Stimulated activated naive B cell treated with anti-CD40 and anti-IgM and Interleukin-4, amounts not matched to agents 10 μg/mL and 1 μg/mL and 100 μg/mL, for 72 hours (primary cell): ENCODE data around the gene PEX14.
"Not testable (repeated sequence)": the region's sequence is repeated elsewhere in the genome, so short reads cannot be mapped to it uniquely, and the experiment has no call there.

Source experiments
- ATAC-seq, 2 donors: fragments of 150-1000 bp; cut with Tn5 transposase; replicated peaks; 2 replicates each; pipeline ENCODE4 v1.10.0; 2021; ENCODE audit warnings: moderate library complexity in 1 of 2
- DNase-seq: peaks from one replicate; pipeline ENCODE4 v3.0.0; 2021
- H3K27ac Mint-ChIP-seq: one replicate; pipeline ENCODE4 v1.8.0; 2022; ENCODE audit warnings: mild to moderate bottlenecking, mixed read lengths
- H3K27me3 Mint-ChIP-seq, 2 donors: one replicate each; pipeline ENCODE4 v1.8.0; 2022; ENCODE audit warnings: mixed read lengths in 2 of 2
- H3K36me3 Mint-ChIP-seq, 2 donors: one replicate each; pipeline ENCODE4 v1.8.0; 2022; ENCODE audit warnings: mixed read lengths in 2 of 2, mild to moderate bottlenecking in 1 of 2
- H3K4me1 Mint-ChIP-seq, 2 donors: one replicate each; pipeline ENCODE4 v1.8.0; 2022; ENCODE audit warnings: mixed read lengths in 2 of 2, mild to moderate bottlenecking in 1 of 2
- H3K4me3 Mint-ChIP-seq, 2 donors: one replicate each; pipeline ENCODE4 v1.8.0; 2022; ENCODE audit warnings: mild to moderate bottlenecking in 2 of 2, mixed read lengths in 2 of 2, moderate library complexity in 1 of 2
- H3K9me3 Mint-ChIP-seq, 2 donors: one replicate each; pipeline ENCODE4 v1.8.0; 2022; ENCODE audit warnings: mixed read lengths in 2 of 2, mild to moderate bottlenecking in 1 of 2

PEX14 gene

GRCh38 chr1:10440794-10441193, 34.0 kb upstream of the PEX14 start:
- peaks cover 0 to 1% of the 10 kb centered on the region in 2 donors for H3K4me1 Mint-ChIP-seq
- no peak overlapping the region for H3K27ac Mint-ChIP-seq
- no peak for ATAC-seq
- no peak for DNase-seq
- H3K4me3 Mint-ChIP-seq, result no peak overlapping the region
- peaks cover 2 to 12% of the 10 kb centered on the region in 2 donors for H3K36me3 Mint-ChIP-seq
- no peaks in the 10 kb centered on the region for H3K27me3 Mint-ChIP-seq
- no peaks in the 10 kb centered on the region for H3K9me3 Mint-ChIP-seq

GRCh38 chr1:10444248-10444647, 30.5 kb upstream of the PEX14 start:
- Mint-ChIP-seq H3K4me1 (no peaks in the 10 kb centered on the region), H3K9me3 (no peaks in the 10 kb centered on the region), H3K36me3 (peaks cover 6 to 14% of the 10 kb centered on the region in 2 donors), H3K4me3 (no peak overlapping the region), H3K27ac (no peak overlapping the region), H3K27me3 (no peaks in the 10 kb centered on the region)
- no peak for DNase-seq
- no peak for ATAC-seq

DNA sequence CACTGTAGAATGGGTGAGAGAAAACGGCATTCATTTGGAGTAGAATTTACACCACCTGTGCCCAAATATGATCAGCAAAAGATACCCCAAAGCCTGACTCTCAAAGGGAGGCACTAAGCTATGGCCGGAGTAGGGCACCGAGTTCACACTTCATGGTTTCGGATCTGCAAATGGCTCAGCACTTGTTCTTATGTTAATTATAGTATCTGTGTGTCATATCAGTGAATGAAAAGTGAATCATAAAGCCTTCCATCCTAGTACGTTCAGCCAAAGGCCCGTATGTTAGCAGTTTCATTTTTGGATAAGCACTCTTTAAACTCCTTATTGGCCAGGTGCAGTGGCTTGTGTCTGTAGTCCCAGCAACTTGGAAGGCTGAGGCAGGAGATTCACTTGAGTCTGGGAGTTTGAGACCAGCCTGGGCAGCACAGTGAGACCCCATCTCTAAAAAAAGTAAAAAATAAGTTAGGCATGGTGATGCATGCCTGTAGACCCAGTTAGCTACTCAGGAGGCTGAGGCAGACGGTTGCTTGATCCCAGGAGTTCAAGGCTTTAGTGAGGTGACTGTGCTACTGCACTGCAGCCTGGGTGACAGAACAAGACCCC, 29.9 kb upstream of the PEX14 start:
- Mint-ChIP-seq H3K9me3 (no peaks in the 10 kb centered on the region), H3K27ac (no peak overlapping the region), H3K4me1 (no peaks in the 10 kb centered on the region), H3K4me3 (no peak overlapping the region), H3K27me3 (no peaks in the 10 kb centered on the region), H3K36me3 (peaks cover 6 to 14% of the 10 kb centered on the region in 2 donors)
- DNase-seq (no peak), ATAC-seq (no peak)

DNA sequence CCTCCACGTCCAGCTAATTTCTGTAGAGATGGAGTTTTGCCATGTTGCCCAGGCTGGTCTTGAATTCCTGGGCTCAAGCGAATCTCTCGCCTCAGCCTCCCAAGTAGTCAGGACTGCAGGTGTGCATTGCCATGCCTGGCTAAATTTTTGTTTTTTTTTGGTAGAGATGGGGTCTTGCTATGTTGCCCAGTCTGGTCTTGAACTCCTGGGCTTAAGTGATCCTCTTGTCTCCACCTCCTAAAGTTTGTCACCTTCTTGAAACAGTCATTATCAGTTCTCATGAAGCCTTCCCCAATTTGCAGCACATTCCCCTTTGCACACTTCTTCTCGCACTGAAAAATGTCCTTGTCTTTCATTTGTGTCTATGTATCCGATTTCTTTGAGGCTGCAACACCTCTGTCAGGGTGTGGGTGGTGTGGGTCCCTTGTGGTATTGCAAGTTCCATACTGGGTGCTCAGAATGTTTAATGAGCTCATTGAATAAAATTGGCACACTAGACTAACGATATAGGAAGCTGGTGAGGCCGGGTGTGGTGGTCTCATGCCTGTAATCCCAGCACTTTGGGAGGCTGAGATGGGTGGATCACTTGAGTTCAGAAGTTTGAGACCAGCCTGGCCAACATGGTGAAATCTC, 27.8 kb upstream of the PEX14 start:
- H3K4me1 Mint-ChIP-seq, result no peaks in the 10 kb centered on the region
- peaks cover 5 to 10% of the 10 kb centered on the region in 2 donors for H3K36me3 Mint-ChIP-seq
- H3K27me3 Mint-ChIP-seq, result no peaks in the 10 kb centered on the region
- ATAC-seq, result no peak
- H3K9me3 Mint-ChIP-seq, result no peaks in the 10 kb centered on the region
- DNase-seq, result no peak
- peak overlapping the region; percentile 28 for H3K27ac Mint-ChIP-seq
- no peak overlapping the region for H3K4me3 Mint-ChIP-seq

DNA sequence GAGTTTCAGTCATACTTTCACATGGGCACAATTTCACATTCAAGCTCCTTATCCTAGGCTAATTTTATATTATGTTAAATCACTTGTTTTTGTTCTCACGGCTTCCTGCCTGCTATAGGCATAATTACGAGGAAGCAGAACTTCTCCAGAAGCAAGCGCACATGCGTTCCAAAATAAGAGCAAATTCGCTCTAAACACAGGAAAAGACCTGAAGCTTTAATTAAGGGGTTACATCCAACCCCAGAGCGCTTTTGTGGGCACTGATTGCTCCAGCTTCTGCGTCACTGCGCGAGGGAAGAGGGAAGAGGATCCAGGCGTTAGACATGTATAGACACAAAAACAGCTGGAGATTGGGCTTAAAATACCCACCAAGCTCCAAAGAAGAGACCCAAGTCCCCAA, 25.0 kb upstream of the PEX14 start, which contains the start of gene CORT:
TSS of gene CORT (plus strand) at position 281 of the 400 bp plus-strand sequence. CDS start 193 bp downstream, outside the sequence.
- Mint-ChIP-seq H3K36me3 (peaks cover 5 to 6% of the 10 kb centered on the region in 2 donors), H3K4me3 (no peak within 1 kb of the TSS), H3K4me1 (no peaks in the 10 kb centered on the region), H3K27ac (no peak within 1 kb of the TSS), H3K9me3 (no peaks in the 10 kb centered on the region), H3K27me3 (no peaks in the 10 kb centered on the region)
- ATAC-seq (no peak), DNase-seq (no peak)

GRCh38 chr1:10450156-10450814, 24.5 kb upstream of the PEX14 start:
- Mint-ChIP-seq H3K27ac (no peak overlapping the region), H3K4me1 (no peaks in the 10 kb centered on the region), H3K9me3 (no peaks in the 10 kb centered on the region), H3K4me3 (no peak overlapping the region), H3K36me3 (peaks cover 5 to 6% of the 10 kb centered on the region in 2 donors), H3K27me3 (no peaks in the 10 kb centered on the region)
- no peak for DNase-seq
- no peak for ATAC-seq

DNA sequence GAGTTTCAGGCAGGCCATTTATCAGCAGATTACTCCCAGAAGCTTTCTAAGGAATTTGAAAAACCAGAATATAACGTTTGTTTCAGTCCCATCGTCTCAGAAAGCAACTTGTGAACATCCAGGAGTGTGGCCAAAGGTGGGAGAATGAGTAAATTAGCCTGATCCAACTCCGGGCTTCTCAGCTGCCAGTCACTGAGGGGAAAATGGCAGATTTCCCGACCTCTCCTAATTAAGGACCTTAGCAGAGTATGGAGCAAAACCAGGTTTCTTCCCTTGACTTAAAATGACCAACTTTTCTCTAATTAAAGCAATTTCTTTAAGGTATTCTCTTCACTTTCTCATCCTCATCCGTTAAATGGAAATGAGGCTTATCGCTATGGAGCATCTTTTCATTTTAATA, 23.9 kb upstream of the PEX14 start:
- Mint-ChIP-seq H3K4me1 (no peaks in the 10 kb centered on the region), H3K27ac (no peak overlapping the region), H3K9me3 (no peaks in the 10 kb centered on the region), H3K4me3 (no peak overlapping the region), H3K36me3 (peaks cover 5 to 7% of the 10 kb centered on the region in 2 donors), H3K27me3 (no peaks in the 10 kb centered on the region)
- DNase-seq, result no peak
- ATAC-seq, result no peak

GRCh38 chr1:10451287-10451686, 23.5 kb upstream of the PEX14 start:
- no peak overlapping the region for H3K4me3 Mint-ChIP-seq
- H3K27ac Mint-ChIP-seq, result no peak overlapping the region
- DNase-seq (no peak), ATAC-seq (no peak)
- H3K27me3 Mint-ChIP-seq, result no peaks in the 10 kb centered on the region
- peaks cover 7 to 11% of the 10 kb centered on the region in 2 donors for H3K36me3 Mint-ChIP-seq
- H3K4me1 Mint-ChIP-seq, result no peaks in the 10 kb centered on the region
- no peaks in the 10 kb centered on the region for H3K9me3 Mint-ChIP-seq

GRCh38 chr1:10456048-10456447, 18.7 kb upstream of the PEX14 start:
- H3K4me3 Mint-ChIP-seq, result no peak overlapping the region
- no peaks in the 10 kb centered on the region for H3K27me3 Mint-ChIP-seq
- no peaks in the 10 kb centered on the region for H3K4me1 Mint-ChIP-seq
- H3K36me3 Mint-ChIP-seq, result peaks cover 10 to 12% of the 10 kb centered on the region in 2 donors
- ATAC-seq (no peak), DNase-seq (no peak)
- H3K9me3 Mint-ChIP-seq, result no peaks in the 10 kb centered on the region
- no peak overlapping the region for H3K27ac Mint-ChIP-seq

DNA sequence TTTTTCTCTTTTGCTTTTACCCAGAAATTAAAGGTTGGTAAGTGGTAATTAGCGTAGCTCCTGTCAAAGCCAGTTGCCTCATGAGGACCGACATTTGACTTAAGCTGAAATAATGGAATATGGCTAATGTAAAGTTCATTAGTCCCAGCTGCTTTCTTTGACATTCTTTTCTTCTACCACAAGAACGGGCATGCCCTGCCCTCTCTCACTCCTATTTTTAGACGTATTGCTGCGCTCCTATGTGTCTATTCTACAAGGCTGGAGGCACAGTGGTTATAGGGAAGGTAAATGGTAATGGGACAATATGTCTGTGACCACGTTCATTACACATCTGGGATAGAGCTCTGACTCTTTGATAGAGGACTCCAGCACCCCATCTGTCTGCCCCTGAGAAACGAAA, 18.1 kb upstream of the PEX14 start:
- H3K36me3 Mint-ChIP-seq, result peaks cover 16% of the 10 kb centered on the region in 2 donors
- no peaks in the 10 kb centered on the region for H3K4me1 Mint-ChIP-seq
- no peaks in the 10 kb centered on the region for H3K9me3 Mint-ChIP-seq
- ATAC-seq, result no peak
- H3K27me3 Mint-ChIP-seq, result no peaks in the 10 kb centered on the region
- no peak for DNase-seq
- no peak overlapping the region for H3K4me3 Mint-ChIP-seq
- H3K27ac Mint-ChIP-seq, result peak overlapping the region; percentile 14

DNA sequence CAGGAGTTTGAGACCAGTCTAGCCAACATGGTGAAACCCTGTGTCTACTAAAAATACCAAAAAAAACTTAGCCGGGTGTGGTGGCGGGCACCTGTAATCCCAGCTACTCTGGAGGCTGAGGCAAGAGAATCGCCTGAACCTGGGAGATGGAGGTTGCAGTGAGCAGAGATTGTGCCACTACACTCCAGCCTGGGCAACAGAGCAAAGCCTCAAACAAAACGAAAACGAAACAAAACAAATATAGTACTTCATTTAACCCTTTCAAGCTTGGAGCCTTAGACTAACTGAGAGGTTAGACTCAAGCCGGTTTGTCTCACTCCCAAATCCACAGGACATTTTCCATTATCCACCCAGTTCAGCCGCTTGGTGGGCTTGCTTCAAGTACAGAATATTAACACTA, 17.3 kb upstream of the PEX14 start:
- ATAC-seq, H3K27me3 Mint-ChIP-seq, DNase-seq, H3K4me1 Mint-ChIP-seq, H3K27ac Mint-ChIP-seq, H3K4me3 Mint-ChIP-seq, H3K9me3 Mint-ChIP-seq: not testable (repeated sequence)
- H3K36me3 Mint-ChIP-seq, result peaks cover 18 to 24% of the 10 kb centered on the region in 2 donors

GRCh38 chr1:10457875-10458274, 16.9 kb upstream of the PEX14 start:
- DNase-seq, result no peak
- no peaks in the 10 kb centered on the region for H3K4me1 Mint-ChIP-seq
- H3K4me3 Mint-ChIP-seq, result no peak overlapping the region
- H3K36me3 Mint-ChIP-seq, result peaks cover 19 to 27% of the 10 kb centered on the region in 2 donors
- no peaks in the 10 kb centered on the region for H3K27me3 Mint-ChIP-seq
- no peak for ATAC-seq
- no peaks in the 10 kb centered on the region for H3K9me3 Mint-ChIP-seq
- H3K27ac Mint-ChIP-seq, result no peak overlapping the region

DNA sequence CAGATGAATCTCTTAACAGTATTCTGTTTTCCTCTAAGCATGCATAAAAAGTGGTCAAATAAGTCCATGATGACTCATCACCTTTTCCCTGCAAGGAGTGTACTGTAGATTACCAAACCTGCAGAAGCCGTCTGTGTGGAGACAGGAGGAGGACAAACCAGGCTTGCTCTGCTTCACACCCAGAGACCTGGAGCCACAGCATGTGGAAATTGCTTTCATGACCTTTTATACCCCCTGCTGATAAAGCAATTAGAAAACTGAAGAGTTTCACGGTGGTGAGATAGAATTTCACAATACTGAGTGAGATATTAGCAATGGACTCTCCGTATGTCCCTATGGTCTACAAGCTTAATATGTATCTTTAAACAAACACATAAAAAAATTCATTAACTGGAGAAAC, 15.6 kb upstream of the PEX14 start:
- no peaks in the 10 kb centered on the region for H3K9me3 Mint-ChIP-seq
- no peak overlapping the region for H3K27ac Mint-ChIP-seq
- ATAC-seq (no peak), DNase-seq (no peak)
- H3K4me3 Mint-ChIP-seq, result no peak overlapping the region
- H3K4me1 Mint-ChIP-seq, result no peaks in the 10 kb centered on the region
- peaks cover 29 to 37% of the 10 kb centered on the region in 2 donors for H3K36me3 Mint-ChIP-seq
- H3K27me3 Mint-ChIP-seq, result no peaks in the 10 kb centered on the region

GRCh38 chr1:10467078-10467477, 7.7 kb upstream of the PEX14 start:
- DNase-seq (no peak), ATAC-seq (no peak)
- Mint-ChIP-seq H3K4me1 (peaks cover 6 to 19% of the 10 kb centered on the region in 2 donors), H3K27me3 (no peaks in the 10 kb centered on the region), H3K27ac (no peak overlapping the region), H3K9me3 (no peaks in the 10 kb centered on the region), H3K4me3 (no peak overlapping the region), H3K36me3 (peaks cover 30 to 35% of the 10 kb centered on the region in 2 donors)

DNA sequence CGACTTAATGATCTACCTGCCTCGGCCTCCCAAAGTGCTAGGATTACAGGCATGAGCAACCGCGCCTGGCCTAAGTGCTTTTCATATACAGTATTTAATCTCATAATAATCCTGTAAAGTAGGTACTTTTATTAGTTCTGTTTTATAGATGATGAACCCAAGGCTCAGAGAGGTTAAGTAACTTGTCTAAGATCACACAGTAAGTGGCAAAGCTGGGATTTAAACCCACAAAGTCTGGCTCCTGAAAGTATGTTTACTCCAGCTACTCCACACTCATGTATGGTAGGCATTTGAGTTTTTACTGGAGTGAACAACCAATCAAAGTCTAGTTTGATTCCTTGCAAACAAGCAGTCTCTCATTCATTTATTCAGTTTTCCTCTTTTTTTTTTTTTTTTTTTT, 4.7 kb upstream of the PEX14 start:
- Mint-ChIP-seq H3K27ac (no peak overlapping the region), H3K4me3 (no peak overlapping the region), H3K36me3 (peaks cover 16 to 21% of the 10 kb centered on the region in 2 donors), H3K27me3 (no peaks in the 10 kb centered on the region), H3K4me1 (peaks cover 8 to 36% of the 10 kb centered on the region in 2 donors), H3K9me3 (peaks cover 0 to 2% of the 10 kb centered on the region in 2 donors)
- DNase-seq (no peak), ATAC-seq (no peak)
